Keratinocyte (primary cell): Measurements from ENCODE around the gene JAKMIP3. TPM values are rescaled to one million over a fixed set of nuclear protein-coding genes. Genes with fewer than 3 reads are reported as not detected.

Experiments
- DNase-seq: peaks from one replicate; pipeline ENCODE4 v3.0.0-alpha.2; 2011; ENCODE audit warnings: low read depth, missing footprints, low spot score
- FAIRE-seq: peaks from 2 replicates; lab custom pipeline; 2011; peaks lifted over from hg19 to GRCh38; lab: Jason Lieb, UNC
- H2AFZ ChIP-seq: 2 replicates; pipeline ENCODE4 v1.6.0; 2012; ENCODE audit warnings: low read length, control low read depth, inconsistent platforms; ENCODE audit not compliant: control insufficient read depth
- H3K27ac ChIP-seq: 2 replicates; pipeline ENCODE4 v1.5.1; 2011; ENCODE audit warnings: low read length; ENCODE audit not compliant: control insufficient read depth, insufficient read depth
- H3K27me3 ChIP-seq: 3 replicates; pipeline ENCODE4 v1.6.0; 2011; ENCODE audit warnings: low read length; ENCODE audit not compliant: control insufficient read depth, insufficient read depth; ENCODE audit errors: extremely low read depth
- H3K36me3 ChIP-seq, 2 experiments: 2 replicates in 1 of 2; 3 replicates in 1 of 2; pipeline ENCODE4 v1.5.1; 2011; ENCODE audit warnings: low read length in 2 of 2, mild to moderate bottlenecking in 1 of 2; ENCODE audit not compliant: control insufficient read depth in 2 of 2, insufficient read depth in 2 of 2; ENCODE audit errors: extremely low read depth in 1 of 2
- H3K4me1 ChIP-seq: 3 replicates; pipeline ENCODE4 v1.5.1; 2011; ENCODE audit warnings: low read length; ENCODE audit not compliant: control insufficient read depth, insufficient read depth; ENCODE audit errors: extremely low read depth
- H3K4me2 ChIP-seq: 3 replicates; pipeline ENCODE4 v1.6.0; 2011; ENCODE audit warnings: low read depth, low read length; ENCODE audit not compliant: control insufficient read depth, insufficient read depth; ENCODE audit errors: extremely low read depth
- H3K4me3 ChIP-seq, 3 experiments: fragments of 200-600 bp in 1 of 3; sonication (generic) in 1 of 3; 2 replicates in 2 of 3; 3 replicates in 1 of 3; pipeline ENCODE4 v1.5.1; 2011 to 2016; ENCODE audit warnings: low read length in 3 of 3, mild to moderate bottlenecking in 3 of 3, control low read depth in 2 of 3, inconsistent platforms in 1 of 3, low read depth in 1 of 3, mixed read lengths in 1 of 3, mixed run types in 1 of 3, moderate library complexity in 1 of 3; ENCODE audit not compliant: control insufficient read depth in 2 of 3, insufficient read depth in 2 of 3; ENCODE audit errors: extremely low read depth in 1 of 3
- H3K79me2 ChIP-seq: 2 replicates; pipeline ENCODE4 v1.6.0; 2012; ENCODE audit warnings: low read length; ENCODE audit not compliant: control insufficient read depth, insufficient read depth
- H3K9ac ChIP-seq: 3 replicates; pipeline ENCODE4 v1.6.0; 2011; ENCODE audit warnings: low read length; ENCODE audit not compliant: control insufficient read depth, insufficient read depth; ENCODE audit errors: extremely low read depth
- H3K9me1 ChIP-seq: 3 replicates; pipeline ENCODE4 v1.6.0; 2011; ENCODE audit warnings: low read length; ENCODE audit not compliant: control insufficient read depth, insufficient read depth; ENCODE audit errors: extremely low read depth
- H3K9me3 ChIP-seq: 2 replicates; pipeline ENCODE4 v1.5.1; 2012; ENCODE audit warnings: low read depth, low read length; ENCODE audit not compliant: control insufficient read depth
- H4K20me1 ChIP-seq: 3 replicates; pipeline ENCODE4 v1.6.0; 2011; ENCODE audit warnings: low read length; ENCODE audit not compliant: control insufficient read depth, insufficient read depth; ENCODE audit errors: extremely low read depth
- EZH2 ChIP-seq: IDR thresholded peaks from one replicate; pipeline ENCODE4 v1.6.1; 2012; ENCODE audit warnings: inconsistent platforms, mild to moderate bottlenecking, low read length, moderate library complexity
- dilution Hi-C: fragments of 300-500 bp; cut with MboI; formaldehyde crosslinking; loops from one replicate; pipeline ENCODE4 v1.7.0; 2020; ENCODE audit warnings: low sequenced_read_pairs; ENCODE audit not compliant: extremely low pct_ligation_motif_present
- polyA plus RNA-seq, 5 experiments: library from polyadenylated mRNA; depleted of rRNA in 3 of 5; stranded (reverse) in 3 of 5; stranded (forward) in 1 of 5; unstranded in 1 of 5; fragments of >200 nt; gene quantifications; 1 replicate in 1 of 5; 2 replicates in 3 of 5; 3 replicates in 1 of 5; pipeline versions ENCODE4 v1.2.1 to v1.2.3, GENCODE V29; 2011 to 2012; ENCODE audit warnings: missing spikeins in 2 of 5, low read depth in 1 of 5, low replicate concordance in 1 of 5
- TF ChIP-seq, protein P1 (sequence below), 3 experiments: IDR thresholded peaks in 1 of 3; conservative IDR thresholded peaks in 1 of 3; optimal IDR thresholded peaks in 1 of 3; 2 replicates in 2 of 3; 3 replicates in 1 of 3; pipeline versions ENCODE3 to v1.5.1; 2011; ENCODE audit warnings: low read length in 3 of 3, mild to moderate bottlenecking in 3 of 3, moderate library complexity in 2 of 3, control low read depth in 1 of 3, inconsistent platforms in 1 of 3; ENCODE audit not compliant: insufficient read depth in 2 of 3; ENCODE audit errors: extremely low read depth in 1 of 3

The JAKMIP3 gene
- polyA plus RNA-seq, 1 donor (not counting 4 experiments of a cell fraction or from before 2014, with no cell fraction given) = 0.05 TPM

DNA sequence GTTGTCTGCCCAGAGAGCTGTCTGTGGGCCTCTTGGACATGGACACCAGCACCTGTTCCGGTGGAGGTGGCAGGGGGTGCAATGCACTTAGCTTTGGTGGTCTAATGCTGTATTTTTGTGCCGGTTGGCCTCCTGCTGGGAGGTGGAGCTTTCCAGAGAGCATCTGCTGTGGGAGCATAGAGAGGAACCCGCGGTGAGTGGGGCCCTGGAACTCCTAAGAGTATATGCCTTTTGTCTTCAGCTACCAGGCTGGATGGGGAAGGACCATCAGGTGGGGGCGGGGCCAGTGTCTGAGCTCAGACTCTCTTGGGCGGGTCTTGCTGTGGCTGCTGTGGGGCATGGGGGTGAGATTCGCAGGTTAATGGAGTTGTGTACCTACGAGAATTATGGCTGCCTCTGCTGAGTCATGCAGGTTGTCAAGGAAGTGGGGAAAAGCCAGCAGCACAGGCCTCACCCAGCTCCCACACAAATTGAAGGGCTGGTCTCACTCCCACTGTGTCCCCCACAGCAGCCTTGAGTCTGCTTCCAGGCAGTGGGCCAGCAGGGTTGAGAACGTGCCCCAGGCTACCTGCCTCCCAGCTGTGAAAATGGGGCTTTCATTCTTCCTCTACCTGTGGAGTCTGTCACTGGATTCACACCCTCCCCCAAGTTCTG is 29.0 kb downstream of the JAKMIP3 start:
- H3K4me1 ChIP-seq = peaks cover 4% of the 10 kb centered on the region
- no peaks in the 10 kb centered on the region for H3K9me3 ChIP-seq
- peak overlapping the region; percentile 57 for H2AFZ ChIP-seq
- H3K9me1 ChIP-seq = no peaks in the 10 kb centered on the region
- no peak overlapping the region for H3K27ac ChIP-seq
- H3K9ac ChIP-seq = no peak overlapping the region
- dilution Hi-C loops = no loop called here
- no peak for FAIRE-seq
- no peaks in the 10 kb centered on the region for H3K79me2 ChIP-seq
- TF ChIP-seq, protein P1, sequence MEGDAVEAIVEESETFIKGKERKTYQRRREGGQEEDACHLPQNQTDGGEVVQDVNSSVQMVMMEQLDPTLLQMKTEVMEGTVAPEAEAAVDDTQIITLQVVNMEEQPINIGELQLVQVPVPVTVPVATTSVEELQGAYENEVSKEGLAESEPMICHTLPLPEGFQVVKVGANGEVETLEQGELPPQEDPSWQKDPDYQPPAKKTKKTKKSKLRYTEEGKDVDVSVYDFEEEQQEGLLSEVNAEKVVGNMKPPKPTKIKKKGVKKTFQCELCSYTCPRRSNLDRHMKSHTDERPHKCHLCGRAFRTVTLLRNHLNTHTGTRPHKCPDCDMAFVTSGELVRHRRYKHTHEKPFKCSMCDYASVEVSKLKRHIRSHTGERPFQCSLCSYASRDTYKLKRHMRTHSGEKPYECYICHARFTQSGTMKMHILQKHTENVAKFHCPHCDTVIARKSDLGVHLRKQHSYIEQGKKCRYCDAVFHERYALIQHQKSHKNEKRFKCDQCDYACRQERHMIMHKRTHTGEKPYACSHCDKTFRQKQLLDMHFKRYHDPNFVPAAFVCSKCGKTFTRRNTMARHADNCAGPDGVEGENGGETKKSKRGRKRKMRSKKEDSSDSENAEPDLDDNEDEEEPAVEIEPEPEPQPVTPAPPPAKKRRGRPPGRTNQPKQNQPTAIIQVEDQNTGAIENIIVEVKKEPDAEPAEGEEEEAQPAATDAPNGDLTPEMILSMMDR (optimal IDR thresholded peaks at IDR 0.05 in 1 of 3, IDR thresholded peaks at IDR 0.05 in 1 of 3, conservative IDR thresholded peaks at IDR 0.05 in 1 of 3; ENCODE audit: extremely low read depth in 1 of 3, insufficient read depth in 2 of 3, low read length in 3 of 3) = no peak
- TF ChIP-seq EZH2 = no peak
- H3K27me3 ChIP-seq = no peaks in the 10 kb centered on the region
- H3K4me2 ChIP-seq = no peak overlapping the region
- no peak for DNase-seq
- H3K4me3 ChIP-seq = no peak overlapping the region
- no peaks in the 10 kb centered on the region for H4K20me1 ChIP-seq
- H3K36me3 ChIP-seq = no peaks in the 10 kb centered on the region

DNA sequence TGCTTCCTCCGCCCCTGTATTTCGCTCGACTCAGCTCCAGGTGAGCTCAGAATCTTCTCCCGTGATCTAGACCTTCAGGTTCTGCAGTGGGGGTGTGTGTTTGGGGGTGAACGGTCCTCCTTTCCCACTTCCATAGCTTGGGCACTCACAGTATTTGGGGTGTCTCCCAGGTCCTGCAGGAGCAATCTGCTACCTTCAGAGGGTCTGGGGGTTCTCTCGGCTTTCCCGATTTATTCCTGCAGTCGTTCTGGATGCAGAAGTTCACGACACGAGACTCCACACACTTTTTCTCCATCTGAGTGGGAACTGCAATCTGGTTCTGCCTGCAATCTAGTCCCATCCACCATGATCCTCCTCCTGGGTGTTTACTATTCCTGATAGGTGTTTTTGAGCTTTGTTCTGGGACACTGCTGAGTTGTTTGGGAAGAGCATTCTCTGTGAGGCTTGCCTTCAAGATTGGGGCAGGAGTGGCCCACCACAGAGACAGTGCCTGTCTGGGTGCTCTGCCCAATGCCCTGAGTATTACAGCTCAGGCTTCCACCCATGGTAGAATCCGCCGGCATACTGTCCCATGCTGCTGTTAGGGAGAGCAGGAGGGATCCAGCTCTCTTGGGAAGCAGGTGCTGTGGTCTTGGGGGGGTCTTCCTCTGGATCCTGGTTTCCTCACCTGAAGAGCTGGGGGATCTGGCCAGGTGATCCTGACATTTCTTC is 29.8 kb downstream of the JAKMIP3 start:
- Histone ChIP-seq H3K27ac (no peak overlapping the region), H3K4me2 (no peak overlapping the region), H3K9me1 (no peaks in the 10 kb centered on the region), H3K36me3 (no peaks in the 10 kb centered on the region), H4K20me1 (no peaks in the 10 kb centered on the region), H3K4me1 (peaks cover 4% of the 10 kb centered on the region), H3K9ac (no peak overlapping the region), H3K79me2 (no peaks in the 10 kb centered on the region), H3K27me3 (no peaks in the 10 kb centered on the region), H3K4me3 (no peak overlapping the region), H2AFZ (no peak overlapping the region), H3K9me3 (no peaks in the 10 kb centered on the region)
- TF ChIP-seq, protein P1 (optimal IDR thresholded peaks at IDR 0.05 in 1 of 3, IDR thresholded peaks at IDR 0.05 in 1 of 3, conservative IDR thresholded peaks at IDR 0.05 in 1 of 3; ENCODE audit: extremely low read depth in 1 of 3, insufficient read depth in 2 of 3, low read length in 3 of 3) = no peak
- dilution Hi-C loops = no loop called here
- no peak for FAIRE-seq
- no peak for DNase-seq
